HUES6 (cell line): Measurements from ENCODE around the gene FAF1.

ENCODE experiments used
- H3K27ac ChIP-seq: 2 replicates; pipeline ENCODE4 v1.7.0; 2013; ENCODE audit warnings: low read depth, mild to moderate bottlenecking, low read length, inconsistent platforms
- H3K27me3 ChIP-seq: 2 replicates; pipeline ENCODE4 v1.6.1; 2013; ENCODE audit warnings: low read length; ENCODE audit not compliant: control insufficient read depth, insufficient read depth
- H3K36me3 ChIP-seq: 2 replicates; pipeline ENCODE4 v1.6.1; 2013; ENCODE audit warnings: low read length; ENCODE audit not compliant: control insufficient read depth, insufficient read depth
- H3K4me1 ChIP-seq: 2 replicates; pipeline ENCODE4 v1.6.1; 2013; ENCODE audit warnings: low read length; ENCODE audit not compliant: control insufficient read depth, insufficient read depth
- H3K4me3 ChIP-seq: 2 replicates; pipeline ENCODE4 v1.5.1; 2013; ENCODE audit warnings: low read depth, low read length
- H3K9ac ChIP-seq: one replicate; pipeline ENCODE4 v1.6.1; 2013; ENCODE audit warnings: mild to moderate bottlenecking, low read length
- H3K9me3 ChIP-seq: 2 replicates; pipeline ENCODE4 v1.6.1; 2013; ENCODE audit warnings: low read depth, low read length; ENCODE audit not compliant: control insufficient read depth, insufficient read depth

The FAF1 gene

GRCh38 chr1:50527249-50527986 is 432.6 kb downstream of the FAF1 start:
- no peaks in the 10 kb centered on the region for H3K36me3 ChIP-seq
- H3K9me3 ChIP-seq = 0 out of 2 replicates have a peak, but pooled peaks cover 8% of the 10 kb centered on the region
- H3K27me3 ChIP-seq = no peaks in the 10 kb centered on the region
- no peaks in the 10 kb centered on the region for H3K4me1 ChIP-seq
- no peak overlapping the region for H3K4me3 ChIP-seq
- H3K9ac ChIP-seq = no peak overlapping the region
- no peak overlapping the region for H3K27ac ChIP-seq

DNA sequence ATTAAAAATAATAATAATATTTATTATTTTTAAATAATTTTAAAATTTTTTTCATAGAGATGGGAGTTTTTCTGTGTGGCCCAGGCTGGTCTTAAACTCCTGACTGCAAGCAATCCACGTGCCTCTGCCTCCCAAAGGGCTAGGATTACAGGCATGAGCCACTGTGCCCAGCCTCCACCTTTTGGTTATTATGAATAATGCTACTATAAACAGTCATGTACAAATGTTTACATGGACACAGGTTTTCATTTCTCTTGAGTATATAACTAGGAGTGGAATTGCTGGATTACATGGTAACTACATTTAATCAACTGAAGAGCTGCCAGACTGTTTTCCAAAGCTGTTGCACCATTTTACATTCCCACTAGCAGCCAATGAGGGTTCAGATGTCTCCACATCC is 433.6 kb downstream of the FAF1 start:
- Histone ChIP-seq H3K27me3 (no peaks in the 10 kb centered on the region), H3K9me3 (0 out of 2 replicates have a peak, but pooled peaks cover 8% of the 10 kb centered on the region), H3K27ac (no peak overlapping the region), H3K4me1 (no peaks in the 10 kb centered on the region), H3K36me3 (no peaks in the 10 kb centered on the region), H3K9ac (no peak overlapping the region), H3K4me3 (no peak overlapping the region)

GRCh38 chr1:50523548-50523947 is 436.5 kb downstream of the FAF1 start:
- H3K27ac ChIP-seq = no peak overlapping the region
- 0 out of 2 replicates have a peak, but pooled peaks cover 8% of the 10 kb centered on the region for H3K9me3 ChIP-seq
- H3K27me3 ChIP-seq = no peaks in the 10 kb centered on the region
- H3K4me3 ChIP-seq = no peak overlapping the region
- no peaks in the 10 kb centered on the region for H3K36me3 ChIP-seq
- no peaks in the 10 kb centered on the region for H3K4me1 ChIP-seq
- H3K9ac ChIP-seq = no peak overlapping the region

- Histone ChIP-seq H3K9ac (no peak overlapping the region), H3K27me3 (no peaks in the 10 kb centered on the region), H3K36me3 (no peaks in the 10 kb centered on the region), H3K27ac (no peak overlapping the region), H3K4me1 (no peaks in the 10 kb centered on the region), H3K4me3 (no peak overlapping the region), H3K9me3 (0 out of 2 replicates have a peak, but pooled peaks cover 8% of the 10 kb centered on the region)
Observed at GRCh38 chr1:50522691-50523342, 437.2 kb downstream of the FAF1 start.

- no peak overlapping the region for H3K27ac ChIP-seq
- no peaks in the 10 kb centered on the region for H3K36me3 ChIP-seq
- H3K9ac ChIP-seq = no peak overlapping the region
- H3K4me3 ChIP-seq = no peak overlapping the region
- H3K4me1 ChIP-seq = no peaks in the 10 kb centered on the region
- H3K27me3 ChIP-seq = no peaks in the 10 kb centered on the region
- 0 out of 2 replicates have a peak, but pooled peaks cover 8% of the 10 kb centered on the region for H3K9me3 ChIP-seq
Observed at GRCh38 chr1:50521703-50522102, 438.4 kb downstream of the FAF1 start.

DNA sequence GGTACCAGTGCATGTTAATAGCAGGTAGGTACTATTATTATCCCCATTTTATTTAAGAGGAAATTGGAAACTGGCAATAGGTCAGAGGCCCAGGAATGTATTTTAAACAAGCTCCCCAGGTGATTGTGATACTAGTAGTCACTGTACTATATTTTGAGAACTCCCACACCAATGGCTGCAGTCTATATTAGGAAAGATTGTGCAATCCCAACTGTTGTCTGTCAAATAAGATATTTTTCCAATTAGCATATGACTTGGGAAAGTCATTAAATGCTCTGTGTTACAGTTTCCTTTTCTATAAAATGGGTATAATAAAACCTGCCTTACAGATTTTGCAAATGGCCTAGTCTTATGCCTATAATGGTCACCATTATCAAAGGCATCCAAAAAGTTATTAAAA is 442.6 kb downstream of the FAF1 start:
- Histone ChIP-seq H3K36me3 (no peaks in the 10 kb centered on the region), H3K27me3 (no peaks in the 10 kb centered on the region), H3K9me3 (no peaks in the 10 kb centered on the region), H3K9ac (no peak overlapping the region), H3K27ac (no peak overlapping the region), H3K4me3 (no peak overlapping the region), H3K4me1 (no peaks in the 10 kb centered on the region)

GRCh38 chr1:50516056-50516455 is 444.0 kb downstream of the FAF1 start:
- no peaks in the 10 kb centered on the region for H3K4me1 ChIP-seq
- no peak overlapping the region for H3K27ac ChIP-seq
- H3K36me3 ChIP-seq = no peaks in the 10 kb centered on the region
- H3K4me3 ChIP-seq = no peak overlapping the region
- no peaks in the 10 kb centered on the region for H3K9me3 ChIP-seq
- no peak overlapping the region for H3K9ac ChIP-seq
- H3K27me3 ChIP-seq = no peaks in the 10 kb centered on the region

DNA sequence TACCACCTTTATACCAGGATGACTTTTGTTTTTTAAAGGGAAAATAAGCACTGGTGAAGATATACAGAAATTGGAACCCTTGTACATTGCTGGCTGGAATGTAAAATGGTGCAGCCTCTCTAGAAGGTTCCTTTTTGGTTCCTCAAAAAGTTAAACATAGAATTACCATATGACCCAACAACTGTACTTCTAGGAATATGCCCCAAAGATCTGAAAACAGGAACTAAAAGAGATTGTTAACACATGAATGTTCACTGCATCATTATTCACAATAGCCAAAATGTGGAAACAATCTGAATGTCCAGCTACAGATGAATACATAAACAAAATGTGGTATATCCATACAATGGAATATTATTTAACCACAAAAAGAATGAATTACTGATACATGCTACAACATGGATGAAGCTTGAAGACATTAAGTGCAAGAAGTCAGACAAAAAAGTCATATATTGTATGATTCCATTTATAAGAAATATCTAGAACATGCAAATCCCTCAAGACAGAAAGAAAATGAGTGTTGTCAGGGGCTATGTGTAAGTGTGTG is 452.0 kb downstream of the FAF1 start:
- Histone ChIP-seq H3K4me1 (no peaks in the 10 kb centered on the region), H3K4me3 (no peak overlapping the region), H3K9me3 (peaks cover 7% of the 10 kb centered on the region), H3K27me3 (no peaks in the 10 kb centered on the region), H3K27ac (no peak overlapping the region), H3K36me3 (no peaks in the 10 kb centered on the region), H3K9ac (no peak overlapping the region)

DNA sequence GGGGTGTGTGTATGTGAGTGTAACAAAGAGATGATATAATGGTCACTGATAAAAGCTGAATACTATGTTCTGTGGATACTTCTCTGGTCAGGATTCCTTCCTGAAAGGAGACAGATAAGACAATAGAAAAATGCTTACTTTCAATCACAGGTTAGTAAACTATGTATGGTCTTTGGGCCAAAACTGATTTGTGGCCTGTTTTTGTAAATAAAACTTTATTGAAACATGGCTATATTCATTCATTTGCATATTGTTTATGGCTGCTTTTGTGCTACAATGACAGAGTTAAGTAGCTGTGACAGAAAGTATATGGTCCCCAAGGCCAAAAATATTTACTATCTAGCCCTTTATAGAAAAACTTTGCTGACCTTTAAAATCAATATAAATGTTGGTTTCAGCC is 454.6 kb downstream of the FAF1 start:
- Histone ChIP-seq H3K4me1 (no peaks in the 10 kb centered on the region), H3K36me3 (no peaks in the 10 kb centered on the region), H3K27ac (no peak overlapping the region), H3K4me3 (no peak overlapping the region), H3K27me3 (no peaks in the 10 kb centered on the region), H3K9ac (no peak overlapping the region), H3K9me3 (peaks cover 14% of the 10 kb centered on the region)

GRCh38 chr1:50503515-50503914 is 456.6 kb downstream of the FAF1 start:
- H3K36me3 ChIP-seq = no peaks in the 10 kb centered on the region
- H3K4me1 ChIP-seq = no peaks in the 10 kb centered on the region
- H3K9me3 ChIP-seq = peaks cover 14% of the 10 kb centered on the region
- no peaks in the 10 kb centered on the region for H3K27me3 ChIP-seq
- no peak overlapping the region for H3K9ac ChIP-seq
- no peak overlapping the region for H3K27ac ChIP-seq
- H3K4me3 ChIP-seq = no peak overlapping the region

GRCh38 chr1:50502147-50502546 is 457.9 kb downstream of the FAF1 start:
- Histone ChIP-seq H3K4me3 (no peak overlapping the region), H3K9ac (no peak overlapping the region), H3K4me1 (no peaks in the 10 kb centered on the region), H3K9me3 (peaks cover 17% of the 10 kb centered on the region), H3K27ac (no peak overlapping the region), H3K36me3 (no peaks in the 10 kb centered on the region), H3K27me3 (no peaks in the 10 kb centered on the region)
